ENCODE results near the gene KRT1. TPM values are rescaled to one million over a fixed set of nuclear protein-coding genes. Genes with fewer than 3 reads are reported as not detected.

The KRT1 gene
- total RNA-seq, 8 experiments from 2014 or later: 0.17 to 0.24 (median 0.20) TPM; not detected in 5

Other genes starting within 250 kb of the KRT1 start
- under 1 TPM in 4 of 8 experiments, not detected in 4; 0.08 to 0.66 (median 0.12) TPM for gene KRT75, start 246.0 kb downstream of the KRT1 start, total RNA-seq
- under 1 TPM in 2 of 8 experiments, not detected in 6; 0.05 to 0.24 TPM for gene KRT6B, start 228.3 kb downstream of the KRT1 start, total RNA-seq
- gene KRT6C, start 206.6 kb downstream of the KRT1 start, total RNA-seq: under 1 TPM in 2 of 8 experiments, not detected in 6; 0.38 to 0.71 TPM
- gene KRT6A, start 187.2 kb downstream of the KRT1 start, total RNA-seq: under 1 TPM in 3 of 8 experiments, not detected in 5; 0.27 to 1.00 (median 0.29) TPM
- 1 to 10 TPM in 1 of 8 experiments, under 1 TPM in 4, not detected in 3; 0.14 to 1.9 (median 0.38) TPM for gene KRT5, start 160.0 kb downstream of the KRT1 start, total RNA-seq
- gene KRT71, start 127.3 kb downstream of the KRT1 start, total RNA-seq: under 1 TPM in 4 of 8 experiments, not detected in 4; 0.14 to 0.52 (median 0.16) TPM
- under 1 TPM in 3 of 8 experiments, not detected in 5; 0.04 to 0.38 (median 0.14) TPM for gene KRT74, start 106.6 kb downstream of the KRT1 start, total RNA-seq
- gene KRT72, start 78.9 kb downstream of the KRT1 start, total RNA-seq: under 1 TPM in 1 of 8 experiments, not detected in 7; 0.21 TPM
- under 1 TPM in 4 of 8 experiments, not detected in 4; 0.17 to 0.24 (median 0.21) TPM for gene KRT73, start 61.8 kb downstream of the KRT1 start, total RNA-seq
- under 1 TPM in 4 of 8 experiments, not detected in 4; 0.08 to 0.62 (median 0.35) TPM for gene KRT2, start 28.2 kb downstream of the KRT1 start, total RNA-seq
- under 1 TPM in 4 of 8 experiments, not detected in 4; 0.09 to 0.38 (median 0.21) TPM for gene KRT77, start 23.1 kb upstream of the KRT1 start, total RNA-seq
- gene KRT76, start 96.9 kb upstream of the KRT1 start, total RNA-seq: under 1 TPM in 5 of 8 experiments, not detected in 3; 0.08 to 0.38 (median 0.14) TPM
- under 1 TPM in 4 of 8 experiments, not detected in 4; 0.24 to 0.66 (median 0.25) TPM for gene KRT3, start 115.7 kb upstream of the KRT1 start, total RNA-seq
- gene KRT4, start 133.7 kb upstream of the KRT1 start, total RNA-seq: 1 to 10 TPM in 1 of 8 experiments, under 1 TPM in 4, not detected in 3; 0.14 to 1.7 (median 0.66) TPM
- gene KRT79, start 153.9 kb upstream of the KRT1 start, total RNA-seq: under 1 TPM in 2 of 8 experiments, not detected in 6; 0.32 to 0.90 TPM
- 1 to 10 TPM in 2 of 8 experiments, under 1 TPM in 3, not detected in 3; 0.09 to 1.5 (median 0.71) TPM for gene KRT78, start 168.6 kb upstream of the KRT1 start, total RNA-seq
- gene KRT8, start 224.7 kb upstream of the KRT1 start, total RNA-seq: 10 to 100 TPM in 2 of 8 experiments, 1 to 10 TPM in 6; 1.2 to 11.5 (median 8.3) TPM